WI38 (cell line): ENCODE measurements around the gene GK2.

Experiments
- H3K4me3 ChIP-seq: 2 replicates; pipeline ENCODE4 v1.5.1; 2011; ENCODE audit warnings: low read depth, mild to moderate bottlenecking, control low read depth, low read length
- TF ChIP-seq, protein P1 (sequence below): IDR thresholded peaks from 2 replicates; pipeline ENCODE4 v1.5.1; 2012; ENCODE audit warnings: low read depth, mild to moderate bottlenecking, control low read depth, low read length

GK2 gene

DNA sequence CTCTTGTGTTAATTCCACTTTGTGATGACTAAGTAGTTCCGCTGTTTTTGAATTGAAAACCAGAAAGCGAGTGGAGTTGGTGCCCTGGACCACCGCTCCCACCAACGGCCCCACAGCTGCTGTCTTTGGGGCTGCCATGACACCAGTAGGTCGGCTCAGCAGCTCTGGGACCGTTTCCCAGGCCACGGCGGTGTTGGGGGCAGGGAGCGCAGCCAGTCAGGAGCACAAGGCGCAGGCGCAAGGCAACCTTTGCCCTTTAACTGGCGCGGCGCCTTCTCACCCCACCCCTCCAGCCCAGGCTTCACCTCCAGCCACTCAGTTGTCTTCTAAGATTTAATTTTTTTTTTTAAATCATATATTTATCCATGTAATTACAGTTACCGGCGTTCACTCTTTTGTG lies at the start of gene GK2:
Gene GK2 (minus strand): TSS at position 166 of the 400 bp plus-strand sequence. CDS start 28 bp downstream, at position 138.
- no peak within 1 kb of the TSS for H3K4me3 ChIP-seq
- TF ChIP-seq, protein P1, sequence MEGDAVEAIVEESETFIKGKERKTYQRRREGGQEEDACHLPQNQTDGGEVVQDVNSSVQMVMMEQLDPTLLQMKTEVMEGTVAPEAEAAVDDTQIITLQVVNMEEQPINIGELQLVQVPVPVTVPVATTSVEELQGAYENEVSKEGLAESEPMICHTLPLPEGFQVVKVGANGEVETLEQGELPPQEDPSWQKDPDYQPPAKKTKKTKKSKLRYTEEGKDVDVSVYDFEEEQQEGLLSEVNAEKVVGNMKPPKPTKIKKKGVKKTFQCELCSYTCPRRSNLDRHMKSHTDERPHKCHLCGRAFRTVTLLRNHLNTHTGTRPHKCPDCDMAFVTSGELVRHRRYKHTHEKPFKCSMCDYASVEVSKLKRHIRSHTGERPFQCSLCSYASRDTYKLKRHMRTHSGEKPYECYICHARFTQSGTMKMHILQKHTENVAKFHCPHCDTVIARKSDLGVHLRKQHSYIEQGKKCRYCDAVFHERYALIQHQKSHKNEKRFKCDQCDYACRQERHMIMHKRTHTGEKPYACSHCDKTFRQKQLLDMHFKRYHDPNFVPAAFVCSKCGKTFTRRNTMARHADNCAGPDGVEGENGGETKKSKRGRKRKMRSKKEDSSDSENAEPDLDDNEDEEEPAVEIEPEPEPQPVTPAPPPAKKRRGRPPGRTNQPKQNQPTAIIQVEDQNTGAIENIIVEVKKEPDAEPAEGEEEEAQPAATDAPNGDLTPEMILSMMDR: no peak

- TF ChIP-seq, protein P1: no peak
- H3K4me3 ChIP-seq: no peak overlapping the region
Observed at GRCh38 chr4:79455216-79455615, 47.2 kb upstream of the GK2 start.

DNA sequence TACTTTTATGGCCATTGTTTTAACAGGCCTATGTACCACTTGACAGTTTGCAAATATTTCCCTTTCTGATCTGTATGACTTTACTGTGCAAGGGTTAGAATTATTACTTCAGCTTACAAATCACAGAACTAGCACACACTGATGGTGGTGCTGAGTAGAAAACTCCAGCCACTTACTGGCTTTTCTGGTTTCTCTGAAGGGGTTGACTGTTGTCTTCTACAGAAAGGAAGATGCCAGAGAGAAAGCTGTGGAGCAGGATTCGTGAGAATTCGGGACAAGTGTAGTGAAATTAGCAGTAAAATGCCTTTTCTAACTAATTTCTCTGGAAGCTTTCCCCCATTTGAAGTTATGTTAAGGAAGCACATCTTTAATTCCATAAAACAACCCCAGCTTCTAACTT lies 46.6 kb upstream of the GK2 start:
- TF ChIP-seq, protein P1: no peak
- H3K4me3 ChIP-seq: no peak overlapping the region

DNA sequence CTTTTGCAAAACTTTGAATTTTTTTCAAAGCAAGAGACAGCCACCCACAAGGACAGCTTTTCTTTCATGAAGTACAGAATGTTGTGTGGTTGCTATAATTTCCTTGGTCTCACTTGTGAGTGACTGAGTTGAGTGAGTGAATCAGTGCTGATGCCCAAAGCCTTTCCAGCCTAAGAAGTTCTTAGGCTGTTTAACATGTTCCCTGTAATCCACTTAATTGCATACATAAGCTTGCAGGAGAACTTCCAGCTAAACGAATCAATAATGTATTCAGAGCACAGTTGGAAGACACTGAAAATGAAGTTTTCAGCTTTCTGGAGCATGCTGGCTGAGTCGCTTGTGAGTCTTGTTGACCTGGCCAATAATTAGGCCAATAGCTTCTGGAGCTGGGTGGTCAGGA lies 42.0 kb upstream of the GK2 start:
- TF ChIP-seq, protein P1: no peak
- no peak overlapping the region for H3K4me3 ChIP-seq

GRCh38 chr4:79446145-79446544 lies 38.1 kb upstream of the GK2 start:
- TF ChIP-seq, protein P1: no peak

GRCh38 chr4:79445371-79445781 lies 37.3 kb upstream of the GK2 start:
- TF ChIP-seq, protein P1: no peak
- H3K4me3 ChIP-seq: no peak overlapping the region

More at GRCh38 chr4:79446145-79446544, 38.1 kb upstream of the GK2 start:
- no peak overlapping the region for H3K4me3 ChIP-seq

GRCh38 chr4:79442422-79442821 lies 34.4 kb upstream of the GK2 start:
- no peak overlapping the region for H3K4me3 ChIP-seq
- TF ChIP-seq, protein P1: no peak
